ENCODE measurements around the gene DNAH11.

Gene DNAH11

GRCh38 chr7:21579341-21580072 is 36.7 kb downstream of the DNAH11 start:
- Histone ChIP-seq H2BK120ac (ENCODE audit: low read depth, low read length) (no peak overlapping the region), H2BK5ac (ENCODE audit: low read length) (no peak overlapping the region), H4K8ac (ENCODE audit: low read depth, low read length) (no peak overlapping the region), H4K5ac (ENCODE audit: low read length) (no peak overlapping the region), H3K79me2 (ENCODE audit: control insufficient read depth, insufficient read depth, low read length) (no peaks in the 10 kb centered on the region), H3K18ac (ENCODE audit: low read length) (no peak overlapping the region), H3K4ac (ENCODE audit: low read depth, low read length) (no peak overlapping the region), H3K27me3 (ENCODE audit: insufficient read depth, low read length, poor library complexity) (no peaks in the 10 kb centered on the region), H3K27ac (ENCODE audit: low read depth, low read length) (no peak overlapping the region), H3K56ac (ENCODE audit: low read length) (no peak overlapping the region), H2BK15ac (replicated peaks; ENCODE audit: low read depth) (no peak overlapping the region), H3K36me3 (ENCODE audit: control insufficient read depth, insufficient read depth, low read length) (no peaks in the 10 kb centered on the region), H3K23ac (ENCODE audit: low read length) (no peak overlapping the region), H3K4me3 (ENCODE audit: low read length) (no peak overlapping the region), H3K9ac (ENCODE audit: low read length) (no peak overlapping the region), H2AK5ac (ENCODE audit: low read length) (no peak overlapping the region), H3K4me1 (ENCODE audit: control insufficient read depth, low read depth, low read length) (no peaks in the 10 kb centered on the region), H3K79me1 (ENCODE audit: low read length) (no peaks in the 10 kb centered on the region), H3K4me2 (ENCODE audit: low read length) (no peak overlapping the region)
- peak; percentile 58 for DNase-seq
- WGBS (ENCODE audit: extremely low coverage, insufficient coverage, low lambda C conversion rate) = no CpG with 5 or more reads among the region's 4 CpGs

- no CpG with 5 or more reads among the region's 4 CpGs for WGBS (ENCODE audit: extremely low coverage, insufficient coverage, low lambda C conversion rate)
- H3K79me2 ChIP-seq (ENCODE audit: control insufficient read depth, insufficient read depth, low read length) = no peaks in the 10 kb centered on the region
- no peak overlapping the region for H3K4me3 ChIP-seq (ENCODE audit: low read length)
- no peak overlapping the region for H2BK120ac ChIP-seq (ENCODE audit: low read depth, low read length)
- no peak overlapping the region for H2AK5ac ChIP-seq (ENCODE audit: low read length)
- no peak overlapping the region for H4K5ac ChIP-seq (ENCODE audit: low read length)
- H2BK15ac ChIP-seq (replicated peaks; ENCODE audit: low read depth) = no peak overlapping the region
- no peak overlapping the region for H3K56ac ChIP-seq (ENCODE audit: low read length)
- H3K23ac ChIP-seq (ENCODE audit: low read length) = no peak overlapping the region
- H3K4me2 ChIP-seq (ENCODE audit: low read length) = no peak overlapping the region
- no peak overlapping the region for H2BK5ac ChIP-seq (ENCODE audit: low read length)
- H4K8ac ChIP-seq (ENCODE audit: low read depth, low read length) = no peak overlapping the region
- no peaks in the 10 kb centered on the region for H3K4me1 ChIP-seq (ENCODE audit: control insufficient read depth, low read depth, low read length)
- no peak overlapping the region for H3K4ac ChIP-seq (ENCODE audit: low read depth, low read length)
- no peak for DNase-seq
- H3K27me3 ChIP-seq (ENCODE audit: insufficient read depth, low read length, poor library complexity) = no peaks in the 10 kb centered on the region
- H3K9ac ChIP-seq (ENCODE audit: low read length) = no peak overlapping the region
- no peak overlapping the region for H3K27ac ChIP-seq (ENCODE audit: low read depth, low read length)
- H3K79me1 ChIP-seq (ENCODE audit: low read length) = no peaks in the 10 kb centered on the region
- H3K18ac ChIP-seq (ENCODE audit: low read length) = no peak overlapping the region
- H3K36me3 ChIP-seq (ENCODE audit: control insufficient read depth, insufficient read depth, low read length) = no peaks in the 10 kb centered on the region
Observed at GRCh38 chr7:21580073-21580521, 37.3 kb downstream of the DNAH11 start.

- Histone ChIP-seq H4K8ac (ENCODE audit: low read depth, low read length) (no peak overlapping the region), H4K5ac (ENCODE audit: low read length) (no peak overlapping the region), H3K4ac (ENCODE audit: low read depth, low read length) (no peak overlapping the region), H3K18ac (ENCODE audit: low read length) (no peak overlapping the region), H3K79me2 (ENCODE audit: control insufficient read depth, insufficient read depth, low read length) (no peaks in the 10 kb centered on the region), H3K56ac (ENCODE audit: low read length) (no peak overlapping the region), H3K27ac (ENCODE audit: low read depth, low read length) (no peak overlapping the region), H3K79me1 (ENCODE audit: low read length) (no peaks in the 10 kb centered on the region), H2AK5ac (ENCODE audit: low read length) (no peak overlapping the region), H3K27me3 (ENCODE audit: insufficient read depth, low read length, poor library complexity) (no peaks in the 10 kb centered on the region), H3K23ac (ENCODE audit: low read length) (no peak overlapping the region), H3K9ac (ENCODE audit: low read length) (no peak overlapping the region), H2BK15ac (replicated peaks; ENCODE audit: low read depth) (no peak overlapping the region), H2BK5ac (ENCODE audit: low read length) (no peak overlapping the region), H3K4me3 (ENCODE audit: low read length) (no peak overlapping the region), H3K4me1 (ENCODE audit: control insufficient read depth, low read depth, low read length) (no peaks in the 10 kb centered on the region), H2BK120ac (ENCODE audit: low read depth, low read length) (no peak overlapping the region), H3K36me3 (ENCODE audit: control insufficient read depth, insufficient read depth, low read length) (no peaks in the 10 kb centered on the region), H3K4me2 (ENCODE audit: low read length) (no peak overlapping the region)
- 100% methylated on average over 1 of the region's 6 CpGs for WGBS (ENCODE audit: extremely low coverage, insufficient coverage, low lambda C conversion rate)
- no peak for DNase-seq
Observed at GRCh38 chr7:21585070-21585724, 42.4 kb downstream of the DNAH11 start.

- Histone ChIP-seq H3K4me3 (ENCODE audit: low read length) (no peak overlapping the region), H3K27ac (ENCODE audit: low read depth, low read length) (no peak overlapping the region), H2AK5ac (ENCODE audit: low read length) (no peak overlapping the region), H4K5ac (ENCODE audit: low read length) (no peak overlapping the region), H3K23ac (ENCODE audit: low read length) (no peak overlapping the region), H3K18ac (ENCODE audit: low read length) (no peak overlapping the region), H2BK5ac (ENCODE audit: low read length) (no peak overlapping the region), H3K79me2 (ENCODE audit: control insufficient read depth, insufficient read depth, low read length) (no peaks in the 10 kb centered on the region), H2BK120ac (ENCODE audit: low read depth, low read length) (no peak overlapping the region), H3K27me3 (ENCODE audit: insufficient read depth, low read length, poor library complexity) (no peaks in the 10 kb centered on the region), H3K56ac (ENCODE audit: low read length) (no peak overlapping the region), H4K8ac (ENCODE audit: low read depth, low read length) (no peak overlapping the region), H3K36me3 (ENCODE audit: control insufficient read depth, insufficient read depth, low read length) (no peaks in the 10 kb centered on the region), H3K9ac (ENCODE audit: low read length) (no peak overlapping the region), H2BK15ac (replicated peaks; ENCODE audit: low read depth) (no peak overlapping the region), H3K4me1 (ENCODE audit: control insufficient read depth, low read depth, low read length) (no peaks in the 10 kb centered on the region), H3K79me1 (ENCODE audit: low read length) (no peaks in the 10 kb centered on the region), H3K4ac (ENCODE audit: low read depth, low read length) (no peak overlapping the region), H3K4me2 (ENCODE audit: low read length) (no peak overlapping the region)
- peak; percentile 41 for DNase-seq
- WGBS (ENCODE audit: extremely low coverage, insufficient coverage, low lambda C conversion rate) = no CpG with 5 or more reads among the region's 4 CpGs
Observed at GRCh38 chr7:21587139-21587784, 44.4 kb downstream of the DNAH11 start.

- Histone ChIP-seq H3K27me3 (ENCODE audit: insufficient read depth, low read length, poor library complexity) (no peaks in the 10 kb centered on the region), H2BK120ac (ENCODE audit: low read depth, low read length) (no peak overlapping the region), H2BK15ac (replicated peaks; ENCODE audit: low read depth) (no peak overlapping the region), H3K4me2 (ENCODE audit: low read length) (no peak overlapping the region), H3K79me2 (ENCODE audit: control insufficient read depth, insufficient read depth, low read length) (no peaks in the 10 kb centered on the region), H3K36me3 (ENCODE audit: control insufficient read depth, insufficient read depth, low read length) (no peaks in the 10 kb centered on the region), H3K4me3 (ENCODE audit: low read length) (no peak overlapping the region), H3K23ac (ENCODE audit: low read length) (no peak overlapping the region), H2AK5ac (ENCODE audit: low read length) (no peak overlapping the region), H3K4me1 (ENCODE audit: control insufficient read depth, low read depth, low read length) (no peaks in the 10 kb centered on the region), H2BK5ac (ENCODE audit: low read length) (no peak overlapping the region), H3K79me1 (ENCODE audit: low read length) (no peaks in the 10 kb centered on the region), H3K18ac (ENCODE audit: low read length) (no peak overlapping the region), H4K8ac (ENCODE audit: low read depth, low read length) (no peak overlapping the region), H3K9ac (ENCODE audit: low read length) (no peak overlapping the region), H4K5ac (ENCODE audit: low read length) (no peak overlapping the region), H3K27ac (ENCODE audit: low read depth, low read length) (no peak overlapping the region), H3K4ac (ENCODE audit: low read depth, low read length) (no peak overlapping the region), H3K56ac (ENCODE audit: low read length) (no peak overlapping the region)
- no CpG with 5 or more reads among the region's 4 CpGs for WGBS (ENCODE audit: extremely low coverage, insufficient coverage, low lambda C conversion rate)
- no peak for DNase-seq
Observed at GRCh38 chr7:21596801-21597200, 54.0 kb downstream of the DNAH11 start.
